NT2/D1 (cell line): Measurements from ENCODE around the gene OVAAL.
"Not testable (repeated sequence)": the region's sequence is repeated elsewhere in the genome, so short reads cannot be mapped to it uniquely, and the experiment has no call there.

Source experiments
- DNase-seq: peaks from one replicate; pipeline ENCODE4 v3.0.0-alpha.2; 2011; ENCODE audit warnings: low read depth, low spot score
- H3K27me3 ChIP-seq: 2 replicates; pipeline ENCODE4 v1.6.0; 2011; ENCODE audit warnings: mild to moderate bottlenecking; ENCODE audit not compliant: insufficient read length, insufficient read depth
- H3K36me3 ChIP-seq: 2 replicates; pipeline ENCODE4 v1.6.1; 2011; ENCODE audit warnings: mild to moderate bottlenecking, low read length, mixed read lengths; ENCODE audit not compliant: insufficient read depth, insufficient read length
- H3K4me1 ChIP-seq: 2 replicates; pipeline ENCODE4 v1.5.1; 2011; ENCODE audit not compliant: insufficient read depth, insufficient read length
- H3K4me3 ChIP-seq: 2 replicates; pipeline ENCODE4 v1.5.1; 2011; ENCODE audit warnings: low read depth; ENCODE audit not compliant: insufficient read length
- H3K9ac ChIP-seq: 2 replicates; pipeline ENCODE4 v1.6.0; 2011; ENCODE audit warnings: low read depth; ENCODE audit not compliant: insufficient read length
- H3K9me3 ChIP-seq: 2 replicates; pipeline ENCODE4 v1.5.1; 2011; ENCODE audit warnings: mild to moderate bottlenecking, low read length; ENCODE audit not compliant: insufficient read depth
- SUZ12 ChIP-seq: IDR thresholded peaks from 2 replicates; pipeline ENCODE4 v1.6.1; 2011; ENCODE audit not compliant: insufficient read length, insufficient read depth; ENCODE audit errors: extremely low read depth
- YY1 ChIP-seq: IDR thresholded peaks from 2 replicates; pipeline ENCODE4 v1.6.1; 2011; ENCODE audit not compliant: insufficient read length, insufficient read depth
- ZNF274 ChIP-seq: IDR thresholded peaks from 2 replicates; pipeline ENCODE4 v1.6.1; 2011; ENCODE audit warnings: mild to moderate bottlenecking, low read depth, low read length

Gene OVAAL

DNA sequence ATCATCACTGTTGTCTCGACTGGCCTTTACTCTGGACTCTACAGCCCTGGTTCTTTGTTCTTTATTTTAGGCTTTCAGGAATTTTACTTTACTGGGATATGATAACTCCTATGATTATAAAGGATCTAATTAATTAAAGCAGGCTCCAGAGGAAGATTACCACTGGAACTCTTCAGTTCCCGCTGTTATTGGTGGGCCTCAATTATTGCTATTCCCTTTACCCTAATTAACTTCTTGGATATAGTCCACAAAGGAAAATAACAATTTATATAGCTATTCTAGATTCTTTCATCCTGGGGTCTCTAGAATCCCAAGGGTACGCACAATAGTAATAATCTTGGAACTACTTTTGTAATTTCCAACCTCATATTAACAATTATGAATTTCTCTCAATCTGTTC, 8.5 kb upstream of the OVAAL start:
- Histone ChIP-seq H3K9me3 (no peaks in the 10 kb centered on the region), H3K4me3 (no peak overlapping the region), H3K4me1 (peaks cover 2% of the 10 kb centered on the region), H3K27me3 (no peaks in the 10 kb centered on the region), H3K9ac (no peak overlapping the region), H3K36me3 (no peaks in the 10 kb centered on the region)
- DNase-seq, result no peak
- TF ChIP-seq YY1 (no peak), SUZ12 (no peak), ZNF274 (no peak)

DNA sequence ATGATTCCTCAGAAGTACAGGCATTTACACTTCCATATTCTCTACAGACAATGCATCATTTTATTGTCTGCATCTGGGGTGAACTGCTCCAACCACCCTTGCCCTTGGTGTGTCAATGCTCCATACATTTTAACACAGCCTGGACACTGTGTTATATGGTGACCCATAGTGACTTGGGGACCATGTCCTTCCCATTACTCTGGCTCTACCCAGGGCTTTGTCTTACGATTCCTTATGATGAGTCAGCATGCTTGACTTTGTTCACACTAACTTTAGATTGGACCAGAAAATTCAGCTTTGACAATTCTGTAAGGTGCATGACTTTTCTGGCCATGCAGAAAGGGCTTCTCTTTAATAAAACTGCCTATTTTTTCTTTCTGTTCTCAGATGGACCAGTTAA, 6.8 kb upstream of the OVAAL start:
- no peaks in the 10 kb centered on the region for H3K36me3 ChIP-seq
- H3K9ac ChIP-seq, result no peak overlapping the region
- DNase-seq, result no peak
- H3K27me3 ChIP-seq, result no peaks in the 10 kb centered on the region
- no peak overlapping the region for H3K4me3 ChIP-seq
- no peaks in the 10 kb centered on the region for H3K9me3 ChIP-seq
- no peak for TF ChIP-seq ZNF274
- peaks cover 2% of the 10 kb centered on the region for H3K4me1 ChIP-seq

DNA sequence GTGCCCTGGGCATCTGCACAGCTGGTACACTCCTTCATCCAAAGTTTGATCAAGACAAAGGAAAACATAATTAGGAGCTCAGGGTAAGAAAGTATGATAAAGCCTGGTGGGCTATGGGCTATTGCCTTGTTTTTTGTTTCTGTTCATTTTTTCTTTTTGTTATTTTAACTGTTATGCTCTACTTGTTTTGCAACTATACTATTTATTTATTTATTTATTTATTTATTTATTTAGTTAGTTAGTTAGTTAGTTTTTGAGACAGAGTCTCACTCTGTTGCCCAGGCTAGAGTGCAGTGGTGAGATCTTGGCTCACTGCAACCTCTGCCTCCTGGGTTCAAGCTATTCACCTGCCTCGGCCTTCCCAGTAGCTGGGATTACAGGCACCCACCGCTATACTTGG, 5.7 kb upstream of the OVAAL start:
- DNase-seq, H3K4me1 ChIP-seq: not testable (repeated sequence)

DNA sequence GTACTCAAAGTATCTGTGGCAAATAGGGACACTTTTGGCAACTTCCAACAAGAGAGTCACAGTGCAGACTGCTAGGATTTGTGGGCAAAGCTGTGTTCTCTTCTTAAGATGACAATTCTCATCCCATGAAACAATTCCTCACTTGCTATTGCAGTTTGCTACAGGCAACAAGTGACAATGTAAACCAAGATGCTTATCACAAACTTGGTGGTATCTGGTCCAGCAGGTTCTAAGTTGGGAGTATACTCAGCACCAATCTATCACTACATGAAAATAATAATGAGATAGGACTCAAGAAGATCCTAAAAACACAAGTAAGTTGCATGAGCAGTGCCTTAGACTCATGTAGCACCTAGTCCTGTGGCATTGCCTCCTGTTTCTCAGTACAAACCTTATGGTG, 3.4 kb upstream of the OVAAL start:
- no peaks in the 10 kb centered on the region for H3K36me3 ChIP-seq
- no peak for DNase-seq
- TF ChIP-seq SUZ12 (no peak), ZNF274 (no peak), YY1 (no peak)

More for the DNA sequence above, 5.7 kb upstream of the OVAAL start:
- not testable (repeated sequence) for H3K9ac ChIP-seq, H3K9me3 ChIP-seq, H3K27me3 ChIP-seq, H3K36me3 ChIP-seq, H3K4me3 ChIP-seq

DNA sequence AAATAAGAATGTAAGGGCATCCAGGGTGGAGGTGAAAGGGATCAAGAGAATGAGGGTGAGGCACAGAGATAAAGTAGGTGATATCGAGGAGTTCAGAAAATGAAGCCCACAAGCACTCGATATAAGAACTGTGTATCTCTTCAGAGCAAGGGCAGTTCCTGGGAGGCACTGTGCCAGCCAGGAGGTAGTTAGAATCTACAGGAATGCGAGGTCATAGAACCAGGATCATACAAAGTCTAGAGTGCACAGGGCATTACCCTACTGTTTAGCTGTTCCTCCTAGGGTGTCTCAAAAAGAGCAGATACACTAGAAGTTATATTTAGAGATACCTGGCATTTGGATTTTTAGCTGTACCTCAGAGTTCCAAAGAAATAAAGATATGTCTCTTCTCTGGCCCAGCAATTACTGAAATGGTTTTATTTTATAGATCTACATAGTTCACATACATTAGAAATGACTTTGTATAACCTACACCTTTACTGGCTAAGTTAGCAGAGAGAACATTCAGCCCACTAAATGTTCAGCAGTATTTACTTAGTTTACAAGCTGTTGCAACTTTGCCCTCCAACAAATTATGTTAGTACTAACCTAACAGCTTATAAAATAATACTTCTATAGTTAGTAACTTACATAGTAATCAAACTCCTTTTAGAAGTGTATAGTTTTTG, 1.6 kb downstream of the OVAAL start:
- H3K4me1 ChIP-seq, result no peaks in the 10 kb centered on the region
- H3K36me3 ChIP-seq, result no peaks in the 10 kb centered on the region
- no peak for DNase-seq
- H3K27me3 ChIP-seq, result no peaks in the 10 kb centered on the region
- no peak overlapping the region for H3K9ac ChIP-seq
- no peaks in the 10 kb centered on the region for H3K9me3 ChIP-seq
- H3K4me3 ChIP-seq, result no peak overlapping the region
- TF ChIP-seq ZNF274 (no peak), YY1 (no peak), SUZ12 (no peak)

More for the DNA sequence above, 3.4 kb upstream of the OVAAL start:
- Histone ChIP-seq H3K27me3 (no peaks in the 10 kb centered on the region), H3K4me3 (no peak overlapping the region), H3K9ac (no peak overlapping the region), H3K9me3 (no peaks in the 10 kb centered on the region), H3K4me1 (no peaks in the 10 kb centered on the region)

DNA sequence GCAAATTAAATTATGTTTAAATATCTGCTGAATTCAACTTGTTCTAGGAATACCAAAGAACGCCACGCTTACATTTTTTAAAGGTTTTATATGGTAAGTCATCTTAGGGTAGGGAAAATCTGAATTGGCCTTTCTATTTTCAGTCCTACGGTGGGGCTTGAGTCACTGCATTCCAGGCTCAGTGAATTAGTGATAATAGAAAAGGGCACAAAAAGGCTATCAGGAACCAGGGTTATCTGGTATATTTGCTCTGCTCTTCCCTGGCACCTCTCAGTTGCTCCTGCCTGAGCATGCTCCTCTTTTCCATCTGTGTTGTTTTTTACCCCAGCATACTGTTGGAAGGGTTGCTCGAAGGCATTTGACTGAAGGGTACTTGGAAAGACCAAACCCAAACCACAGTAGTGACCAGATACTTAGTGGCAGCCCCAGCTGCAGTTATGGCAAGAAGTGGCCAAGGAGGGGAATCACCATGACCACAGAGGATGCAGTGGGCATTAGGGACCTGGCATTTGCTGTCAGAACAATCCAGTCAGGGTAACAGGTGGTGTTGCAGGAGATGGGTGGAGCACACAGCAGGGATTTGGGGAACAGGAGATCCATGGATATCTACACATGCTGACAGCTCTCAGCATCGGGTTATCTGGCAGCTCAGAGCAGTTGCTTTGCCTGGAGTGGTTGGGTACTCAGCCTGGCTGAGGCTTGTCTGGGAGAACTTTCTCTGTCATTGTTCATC, 2.3 kb downstream of the OVAAL start:
- H3K4me3 ChIP-seq, result no peak overlapping the region
- no peaks in the 10 kb centered on the region for H3K36me3 ChIP-seq
- H3K9me3 ChIP-seq, result no peaks in the 10 kb centered on the region
- no peak for DNase-seq
- H3K4me1 ChIP-seq, result no peaks in the 10 kb centered on the region
- H3K27me3 ChIP-seq, result no peaks in the 10 kb centered on the region
- no peak overlapping the region for H3K9ac ChIP-seq
- TF ChIP-seq SUZ12 (no peak), ZNF274 (no peak), YY1 (no peak)

DNA sequence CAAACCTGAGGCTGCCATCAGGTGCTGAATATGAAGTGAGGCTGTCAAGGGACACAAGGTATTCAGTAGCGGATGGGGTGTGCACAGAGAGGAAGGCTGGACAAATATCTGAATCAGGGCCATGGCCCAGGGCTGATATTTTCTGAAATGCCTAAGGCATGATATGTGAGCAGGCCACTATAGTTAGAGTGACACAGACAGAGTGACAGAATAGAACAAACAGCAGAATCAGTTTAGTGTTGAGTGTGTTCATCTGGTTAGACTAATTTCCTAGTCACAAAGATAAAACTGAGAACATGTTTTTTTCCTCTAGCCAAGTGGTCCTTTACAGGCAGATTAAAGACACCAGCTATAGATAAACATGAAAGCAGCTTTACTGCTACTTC, 3.9 kb downstream of the OVAAL start:
- Histone ChIP-seq H3K36me3 (no peaks in the 10 kb centered on the region), H3K4me1 (no peaks in the 10 kb centered on the region), H3K4me3 (no peak overlapping the region), H3K27me3 (no peaks in the 10 kb centered on the region), H3K9ac (no peak overlapping the region), H3K9me3 (no peaks in the 10 kb centered on the region)
- DNase-seq, result no peak
- TF ChIP-seq ZNF274 (no peak), SUZ12 (no peak), YY1 (no peak)
